GM21576 (cell line): ENCODE results near the gene TMEM179.

ENCODE experiments used
- ATAC-seq: cut with Tn5 transposase; IDR thresholded peaks from one replicate; pipeline ENCODE4 v1.9.1; 2021; ENCODE audit warnings: mild to moderate bottlenecking, moderate library complexity; ENCODE audit not compliant: unreplicated experiment

The TMEM179 gene

GRCh38 chr14:104547310-104547997, 57.1 kb downstream of the TMEM179 start:
- ATAC-seq: no peak

GRCh38 chr14:104546591-104547309, 57.8 kb downstream of the TMEM179 start:
- ATAC-seq: no peak

DNA sequence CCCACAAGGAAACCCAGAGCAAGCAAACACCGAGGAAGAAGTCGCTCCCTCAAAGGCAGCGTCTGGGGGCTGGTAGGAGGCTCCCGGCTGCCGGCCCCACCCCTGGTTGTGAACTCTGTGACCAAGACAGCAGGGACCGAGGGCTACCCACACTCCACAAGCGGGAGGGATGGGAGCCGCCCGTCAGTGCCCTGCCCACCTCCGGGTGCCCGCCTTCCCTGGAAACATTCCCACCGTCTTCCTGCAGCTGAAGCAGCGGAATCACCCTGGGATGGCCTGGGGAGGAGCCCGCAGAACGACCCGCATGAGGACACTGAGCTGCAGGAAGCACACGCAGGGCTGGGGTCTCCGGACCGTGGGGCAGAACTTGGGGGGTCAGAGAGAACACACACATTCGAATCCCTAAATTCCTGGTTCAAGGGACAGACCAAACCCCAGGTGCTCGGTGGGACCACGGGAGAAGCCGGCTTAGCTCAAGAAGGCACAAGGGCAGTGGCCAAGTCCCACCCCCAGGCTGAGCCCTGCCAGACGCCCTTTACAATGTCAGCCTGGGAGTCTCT, 58.5 kb downstream of the TMEM179 start:
- no peak for ATAC-seq

- ATAC-seq: no peak
These were observed 59.2 kb downstream of the TMEM179 start for GRCh38 chr14:104545151-104545941.

DNA sequence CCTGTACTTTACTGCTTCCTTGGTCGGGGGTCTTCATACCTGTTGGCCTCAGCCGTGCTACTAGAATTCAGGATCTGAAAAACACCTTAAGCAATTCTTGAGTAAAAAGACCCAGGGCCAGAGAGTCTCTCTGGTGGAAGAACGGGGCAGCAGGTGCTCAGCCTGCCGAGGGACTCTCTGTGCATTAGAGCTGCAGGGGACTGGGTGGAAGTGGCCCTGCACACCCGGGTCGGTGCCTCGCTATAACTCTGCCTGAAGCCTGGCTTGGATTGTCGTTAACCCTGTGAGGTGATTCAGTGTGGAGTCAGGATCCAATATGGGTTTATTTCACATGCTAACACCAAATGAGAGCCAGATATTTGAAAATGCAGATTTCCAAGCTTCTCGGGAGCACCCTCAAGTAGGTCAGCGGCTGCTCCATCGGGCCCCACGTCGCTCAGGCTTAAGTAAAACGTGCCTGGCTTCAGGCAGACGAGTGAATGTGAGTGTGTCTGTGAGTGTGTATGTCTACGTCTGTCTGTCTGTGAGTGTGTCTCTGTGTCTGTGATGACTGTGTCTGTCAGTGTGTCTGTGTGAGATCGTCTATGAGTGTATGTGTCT, 60.1 kb downstream of the TMEM179 start:
- no peak for ATAC-seq

DNA sequence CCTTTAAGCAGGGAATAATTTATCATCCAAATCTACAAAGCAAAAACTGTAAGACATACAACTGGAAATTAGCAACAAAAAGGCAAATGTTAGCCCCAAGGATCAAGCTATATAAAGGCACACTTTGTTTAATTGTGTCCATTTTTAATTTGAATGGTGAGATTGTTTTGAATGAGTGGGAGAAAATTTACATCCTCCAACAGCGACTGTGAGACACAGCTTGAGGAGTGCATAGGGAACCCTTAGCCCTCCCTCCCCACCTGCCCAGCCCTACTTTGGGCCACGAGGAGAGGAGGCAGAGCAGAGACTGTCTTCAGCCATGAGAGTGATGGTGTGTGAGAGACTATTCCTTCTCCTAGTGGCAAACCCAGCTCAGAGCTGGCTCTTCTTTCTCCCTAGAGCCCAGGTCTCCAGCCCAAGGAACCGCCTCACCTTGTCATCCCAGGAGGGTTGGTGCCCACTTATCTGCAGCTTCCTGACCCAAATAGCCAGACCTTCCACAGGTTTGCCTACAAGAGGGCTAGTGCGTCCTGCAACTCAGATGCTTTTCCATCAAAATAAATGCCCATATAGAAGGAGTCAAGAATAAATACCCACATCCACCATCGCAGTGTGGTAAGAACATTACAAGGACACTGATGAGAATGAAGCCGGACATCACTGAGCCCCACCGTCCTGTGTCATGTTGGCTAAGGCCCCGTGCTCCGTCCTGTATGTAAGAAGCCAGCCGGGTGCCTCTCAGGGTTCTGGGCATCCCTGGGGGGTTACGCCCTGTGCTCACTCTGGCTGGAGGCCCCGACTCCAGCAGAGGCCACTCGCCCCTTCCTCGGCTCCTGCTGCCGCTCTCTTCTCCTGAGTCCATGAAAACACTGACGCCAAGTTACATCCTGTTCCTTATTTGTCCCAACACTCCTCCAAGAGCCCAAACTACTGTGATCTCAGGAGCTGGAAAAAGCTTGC, 61.4 kb downstream of the TMEM179 start:
- ATAC-seq: no peak

- ATAC-seq: no peak
These were observed 62.6 kb downstream of the TMEM179 start for GRCh38 chr14:104541905-104542465.
